ENCODE data around the gene SCN10A. TPM values are rescaled to one million over a fixed set of nuclear protein-coding genes. Genes with fewer than 3 reads are reported as not detected.

SCN10A gene
- total and polyA plus RNA-seq, 2 experiments from 2014 or later: 0.03 TPM; not detected in 1

- H3K27me3 ChIP-seq (ENCODE audit: insufficient read depth): no peaks in the 10 kb centered on the region
- H3K9me3 Mint-ChIP-seq: peaks cover 5% of the 10 kb centered on the region; the same call in 2 of the 3 replicates
- no peaks in the 10 kb centered on the region for H3K79me2 ChIP-seq (replicated peaks; ENCODE audit: insufficient read depth)
- H3K36me3 ChIP-seq (ENCODE audit: insufficient read depth): no peaks in the 10 kb centered on the region
- H3K4me2 ChIP-seq: no peak overlapping the region
- no peak overlapping the region for H3K27ac Mint-ChIP-seq
- ATAC-seq: no peak
- H3K4me1 Mint-ChIP-seq: no peaks in the 10 kb centered on the region
- H3K9me2 ChIP-seq (ENCODE audit: insufficient read depth): no peaks in the 10 kb centered on the region
- H2AFZ ChIP-seq: no peak overlapping the region
- no peak for DNase-seq (ENCODE audit: low spot score)
- peaks cover 3% of the 10 kb centered on the region for H3K27me3 Mint-ChIP-seq (ENCODE audit: insufficient read depth, low read depth, poor library complexity)
- H3K4me3 ChIP-seq: no peak overlapping the region
- H4K20me1 ChIP-seq (replicated peaks; ENCODE audit: insufficient read depth): no peaks in the 10 kb centered on the region
- no peak overlapping the region for H3K27ac ChIP-seq (ENCODE audit: low read depth)
- no peaks in the 10 kb centered on the region for H3K36me3 Mint-ChIP-seq (ENCODE audit: low read depth)
- no peaks in the 10 kb centered on the region for H3F3A ChIP-seq (replicated peaks; ENCODE audit: low read depth)
- H3K4me1 ChIP-seq (ENCODE audit: insufficient read depth): no peaks in the 10 kb centered on the region
- H3K4me3 Mint-ChIP-seq: no peak overlapping the region
- TF ChIP-seq POLR2AphosphoS5 (IDR thresholded peaks at IDR 0.05; ENCODE audit: low read depth): no peak
These were observed 52.4 kb downstream of the SCN10A start for GRCh38 chr3:38763569-38763968.

GRCh38 chr3:38758557-38758956, 57.5 kb downstream of the SCN10A start:
- Mint-ChIP-seq H3K36me3 (ENCODE audit: low read depth) (no peaks in the 10 kb centered on the region), H3K4me3 (no peak overlapping the region), H3K9me3 (peaks cover 3% of the 10 kb centered on the region; the same call in 1 of the 3 replicates), H3K27ac (no peak overlapping the region), H3K27me3 (ENCODE audit: insufficient read depth, low read depth, poor library complexity) (peaks cover 9% of the 10 kb centered on the region), H3K4me1 (no peaks in the 10 kb centered on the region)
- Histone ChIP-seq H3K27me3 (ENCODE audit: insufficient read depth) (no peaks in the 10 kb centered on the region), H3K79me2 (replicated peaks; ENCODE audit: insufficient read depth) (no peaks in the 10 kb centered on the region), H3K4me3 (no peak overlapping the region), H3K36me3 (ENCODE audit: insufficient read depth) (no peaks in the 10 kb centered on the region), H2AFZ (no peak overlapping the region), H3K9me2 (ENCODE audit: insufficient read depth) (no peaks in the 10 kb centered on the region), H3F3A (replicated peaks; ENCODE audit: low read depth) (no peaks in the 10 kb centered on the region), H3K4me1 (ENCODE audit: insufficient read depth) (no peaks in the 10 kb centered on the region), H3K4me2 (no peak overlapping the region), H4K20me1 (replicated peaks; ENCODE audit: insufficient read depth) (no peaks in the 10 kb centered on the region), H3K27ac (ENCODE audit: low read depth) (no peak overlapping the region)
- no peak for ATAC-seq
- no peak for DNase-seq (ENCODE audit: low spot score)
- TF ChIP-seq REST (IDR thresholded peaks at IDR 0.05; ENCODE audit: unreplicated experiment) (no peak), EZH2 (IDR thresholded peaks at IDR 0.05; ENCODE audit: low read depth, unreplicated experiment) (no peak), ZNF462 (CRISPR knock-in tag; IDR thresholded peaks at IDR 0.05) (no peak), JUNB (IDR thresholded peaks at IDR 0.05; ENCODE audit: unreplicated experiment) (no peak), EZH2phosphoT487 (IDR thresholded peaks at IDR 0.05; ENCODE audit: unreplicated experiment) (no peak), STAT1 (IDR thresholded peaks at IDR 0.05; ENCODE audit: unreplicated experiment) (no peak), ZNF114 (CRISPR knock-in tag; IDR thresholded peaks at IDR 0.05) (no peak), CTCF (conservative IDR thresholded peaks at IDR 0.05; ENCODE audit: low read depth in 2 of 2) (no peak), ZNF331 (CRISPR knock-in tag; IDR thresholded peaks at IDR 0.05; ENCODE audit: low read depth) (no peak)
